ENCODE data around the gene GALNT2. TPM values are rescaled to one million over a fixed set of nuclear protein-coding genes. Genes with fewer than 3 reads are reported as not detected.

GALNT2 gene
- total and polyA plus RNA-seq, 2 donors from 2014 or later, result 20.2 to 59.2 TPM

- FAIRE-seq, result no peak
- no peak overlapping the region for H3K27ac ChIP-seq (ENCODE audit: low read depth in 2 of 2, low read length in 2 of 2)
- no peaks in the 10 kb centered on the region for H3K9me3 ChIP-seq (ENCODE audit: control insufficient read depth in 2 of 3, insufficient read depth in 1 of 3, low read length in 3 of 3)
- DNase-seq, result no peak
- no peak for TF ChIP-seq CTCF (IDR thresholded peaks at IDR 0.05; ENCODE audit: borderline replicate concordance, extremely low read depth, insufficient read depth)
- H3K4me3 ChIP-seq (ENCODE audit: low read length in 3 of 3), result no peak overlapping the region
- H3K27me3 ChIP-seq (ENCODE audit: control insufficient read depth, insufficient read depth, low read length), result no peaks in the 10 kb centered on the region
- intact Hi-C loops (cut with DNase I), result no loop called here
- H3K9ac ChIP-seq (ENCODE audit: low read length in 3 of 3), result no peak overlapping the region
- H3K4me1 ChIP-seq (ENCODE audit: control insufficient read depth in 2 of 3, insufficient read depth in 2 of 3, low read depth in 1 of 3, low read length in 3 of 3), result peaks cover 12 to 23% (median 21%) of the 10 kb centered on the region in 3 donors
- no peaks in the 10 kb centered on the region for H3K36me3 ChIP-seq (ENCODE audit: control insufficient read depth in 2 of 3, insufficient read depth in 3 of 3, low read length in 3 of 3)
Measured at GRCh38 chr1:230100932-230101331, 33.9 kb downstream of the GALNT2 start.

- DNase-seq (no peak), FAIRE-seq (no peak)
- Histone ChIP-seq H3K9me3 (ENCODE audit: control insufficient read depth in 2 of 3, insufficient read depth in 1 of 3, low read length in 3 of 3) (no peaks in the 10 kb centered on the region), H3K27ac (ENCODE audit: low read depth in 2 of 2, low read length in 2 of 2) (no peak overlapping the region), H3K27me3 (ENCODE audit: control insufficient read depth, insufficient read depth, low read length) (no peaks in the 10 kb centered on the region), H3K9ac (ENCODE audit: low read length in 3 of 3) (no peak overlapping the region), H3K36me3 (ENCODE audit: control insufficient read depth in 2 of 3, insufficient read depth in 3 of 3, low read length in 3 of 3) (no peaks in the 10 kb centered on the region), H3K4me1 (ENCODE audit: control insufficient read depth in 2 of 3, insufficient read depth in 2 of 3, low read depth in 1 of 3, low read length in 3 of 3) (peaks cover 12 to 29% (median 26%) of the 10 kb centered on the region in 3 donors), H3K4me3 (ENCODE audit: low read length in 3 of 3) (no peak overlapping the region)
- intact Hi-C loops (cut with DNase I), result no loop called here
- no peak for TF ChIP-seq CTCF (IDR thresholded peaks at IDR 0.05; ENCODE audit: borderline replicate concordance, extremely low read depth, insufficient read depth)
Measured at GRCh38 chr1:230101556-230101955, 34.5 kb downstream of the GALNT2 start.

- H3K27me3 ChIP-seq (ENCODE audit: control insufficient read depth, insufficient read depth, low read length), result no peaks in the 10 kb centered on the region
- no peak for FAIRE-seq
- no peaks in the 10 kb centered on the region for H3K9me3 ChIP-seq (ENCODE audit: control insufficient read depth in 2 of 3, insufficient read depth in 1 of 3, low read length in 3 of 3)
- no peaks in the 10 kb centered on the region for H3K36me3 ChIP-seq (ENCODE audit: control insufficient read depth in 2 of 3, insufficient read depth in 3 of 3, low read length in 3 of 3)
- no peak overlapping the region for H3K9ac ChIP-seq (ENCODE audit: low read length in 3 of 3)
- no peak for DNase-seq
- intact Hi-C loops (cut with DNase I), result no loop called here
- no peak overlapping the region for H3K27ac ChIP-seq (ENCODE audit: low read depth in 2 of 2, low read length in 2 of 2)
- H3K4me3 ChIP-seq (ENCODE audit: low read length in 3 of 3), result no peak overlapping the region
- peaks cover 12 to 34% (median 31%) of the 10 kb centered on the region in 3 donors for H3K4me1 ChIP-seq (ENCODE audit: control insufficient read depth in 2 of 3, insufficient read depth in 2 of 3, low read depth in 1 of 3, low read length in 3 of 3)
- no peak for TF ChIP-seq CTCF (IDR thresholded peaks at IDR 0.05; ENCODE audit: borderline replicate concordance, extremely low read depth, insufficient read depth)
Measured at GRCh38 chr1:230102046-230102445, 35.0 kb downstream of the GALNT2 start.

- no peaks in the 10 kb centered on the region for H3K9me3 ChIP-seq (ENCODE audit: control insufficient read depth in 2 of 3, insufficient read depth in 1 of 3, low read length in 3 of 3)
- H3K4me1 ChIP-seq (ENCODE audit: control insufficient read depth in 2 of 3, insufficient read depth in 2 of 3, low read depth in 1 of 3, low read length in 3 of 3), result peaks cover 12 to 35% (median 32%) of the 10 kb centered on the region in 3 donors
- intact Hi-C loops (cut with DNase I), result no loop called here
- no peaks in the 10 kb centered on the region for H3K36me3 ChIP-seq (ENCODE audit: control insufficient read depth in 2 of 3, insufficient read depth in 3 of 3, low read length in 3 of 3)
- no peaks in the 10 kb centered on the region for H3K27me3 ChIP-seq (ENCODE audit: control insufficient read depth, insufficient read depth, low read length)
- H3K9ac ChIP-seq (ENCODE audit: low read length in 3 of 3), result no peak overlapping the region
- H3K27ac ChIP-seq (ENCODE audit: low read depth in 2 of 2, low read length in 2 of 2), result no peak overlapping the region
- no peak overlapping the region for H3K4me3 ChIP-seq (ENCODE audit: low read length in 3 of 3)
- FAIRE-seq, result no peak
- DNase-seq, result no peak
- no peak for TF ChIP-seq CTCF (IDR thresholded peaks at IDR 0.05; ENCODE audit: borderline replicate concordance, extremely low read depth, insufficient read depth)
Measured at GRCh38 chr1:230102472-230102871, 35.4 kb downstream of the GALNT2 start.

Data from kidney (tissue), 14 donors.